GM10248 (cell line): ENCODE results near the gene GRID2.

Experiments used
- CTCF ChIA-PET: fragments of 300-600 bp; sonication (Branson Sonifier 250); formaldehyde crosslinking; extraction: SDS; loops from one replicate; lab custom pipeline; 2021; ENCODE audit warnings: antibody characterized with exemption; lab: Yijun Ruan, JAX
- POLR2A ChIA-PET: fragments of 350-650 bp; sonication (Branson Sonifier 250); formaldehyde crosslinking; extraction: SDS; loops from one replicate; lab custom pipeline; 2020; ENCODE audit warnings: antibody characterized with exemption; lab: Yijun Ruan, JAX
- DNase-seq: peaks from one replicate; pipeline ENCODE4 v3.0.0; 2012; ENCODE audit errors: extremely low spot score
- TF ChIP-seq, protein P1 (sequence below): IDR thresholded peaks from 2 replicates; pipeline ENCODE4 v1.5.1; 2012; ENCODE audit warnings: mild to moderate bottlenecking, low read depth; ENCODE audit errors: extremely low read depth, missing control alignments, control extremely low read depth

GRID2 gene

DNA sequence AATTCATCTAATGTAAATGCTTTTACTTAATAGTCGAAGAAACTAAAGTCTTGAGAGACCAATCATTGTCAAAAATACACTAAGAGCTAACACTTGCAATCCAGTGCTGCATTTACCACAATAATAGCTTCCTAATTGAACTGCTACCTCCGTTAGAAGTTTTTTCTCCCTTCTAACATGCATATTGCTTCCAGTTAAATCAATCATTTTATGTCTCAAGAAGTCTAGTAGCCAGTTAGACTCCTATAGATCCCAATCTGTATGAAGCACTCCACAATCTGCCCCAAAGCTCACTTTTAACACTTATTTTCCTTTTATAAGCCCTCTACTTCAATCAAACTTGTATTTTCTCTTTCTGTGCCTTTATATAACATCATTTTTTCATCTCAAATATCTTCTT is 41.4 kb upstream of the GRID2 start:
- ChIA-PET POLR2A (no interaction called here), CTCF (no interaction called here)
- DNase-seq, result no peak
- TF ChIP-seq, protein P1, sequence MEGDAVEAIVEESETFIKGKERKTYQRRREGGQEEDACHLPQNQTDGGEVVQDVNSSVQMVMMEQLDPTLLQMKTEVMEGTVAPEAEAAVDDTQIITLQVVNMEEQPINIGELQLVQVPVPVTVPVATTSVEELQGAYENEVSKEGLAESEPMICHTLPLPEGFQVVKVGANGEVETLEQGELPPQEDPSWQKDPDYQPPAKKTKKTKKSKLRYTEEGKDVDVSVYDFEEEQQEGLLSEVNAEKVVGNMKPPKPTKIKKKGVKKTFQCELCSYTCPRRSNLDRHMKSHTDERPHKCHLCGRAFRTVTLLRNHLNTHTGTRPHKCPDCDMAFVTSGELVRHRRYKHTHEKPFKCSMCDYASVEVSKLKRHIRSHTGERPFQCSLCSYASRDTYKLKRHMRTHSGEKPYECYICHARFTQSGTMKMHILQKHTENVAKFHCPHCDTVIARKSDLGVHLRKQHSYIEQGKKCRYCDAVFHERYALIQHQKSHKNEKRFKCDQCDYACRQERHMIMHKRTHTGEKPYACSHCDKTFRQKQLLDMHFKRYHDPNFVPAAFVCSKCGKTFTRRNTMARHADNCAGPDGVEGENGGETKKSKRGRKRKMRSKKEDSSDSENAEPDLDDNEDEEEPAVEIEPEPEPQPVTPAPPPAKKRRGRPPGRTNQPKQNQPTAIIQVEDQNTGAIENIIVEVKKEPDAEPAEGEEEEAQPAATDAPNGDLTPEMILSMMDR, result no peak

- ChIA-PET POLR2A (no interaction called here), CTCF (no interaction called here)
- no peak for DNase-seq
- TF ChIP-seq, protein P1, result no peak
Measured at GRCh38 chr4:92263010-92263409, 40.8 kb upstream of the GRID2 start.

GRCh38 chr4:92263575-92263974 is 40.2 kb upstream of the GRID2 start:
- TF ChIP-seq, protein P1, result no peak
- ChIA-PET POLR2A (no interaction called here), CTCF (no interaction called here)
- no peak for DNase-seq

- no peak for DNase-seq
- TF ChIP-seq, protein P1, result no peak
- ChIA-PET CTCF (no interaction called here), POLR2A (no interaction called here)
Measured at GRCh38 chr4:92264163-92264562, 39.6 kb upstream of the GRID2 start.

GRCh38 chr4:92265021-92265420 is 38.7 kb upstream of the GRID2 start:
- CTCF ChIA-PET, result no interaction called here
- TF ChIP-seq, protein P1, result no peak

DNA sequence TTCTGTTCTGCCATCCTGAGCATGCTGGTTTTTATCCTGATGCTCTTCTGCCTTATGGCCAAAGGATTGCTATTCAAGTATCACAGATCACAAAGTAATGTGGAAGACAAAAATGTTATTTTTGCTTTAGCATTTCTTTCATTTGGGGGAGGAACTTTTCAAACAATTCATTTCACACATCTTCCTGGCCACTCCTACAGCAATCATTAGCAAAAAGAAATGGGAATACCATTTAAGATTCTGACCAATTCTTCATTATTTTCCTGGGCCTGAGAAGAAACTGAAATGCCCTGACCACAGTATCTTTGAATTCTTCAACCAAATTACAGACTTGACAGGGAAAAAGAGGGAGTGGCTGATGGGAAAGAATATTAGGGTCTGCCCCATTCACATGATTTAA is 38.0 kb upstream of the GRID2 start:
- TF ChIP-seq, protein P1, result no peak
- POLR2A ChIA-PET, result no interaction called here
- no peak for DNase-seq
- CTCF ChIA-PET, result no interaction called here

More at GRCh38 chr4:92265021-92265420, 38.7 kb upstream of the GRID2 start:
- POLR2A ChIA-PET, result no interaction called here
- no peak for DNase-seq

GRCh38 chr4:92266521-92266920 is 37.2 kb upstream of the GRID2 start:
- no peak for DNase-seq
- ChIA-PET POLR2A (no interaction called here), CTCF (no interaction called here)
- TF ChIP-seq, protein P1, result no peak
